ENCODE results near the gene PLA2G4D.
A peak's percentile ranks its signal among the peaks of the same experiment; 100 is the strongest.

The PLA2G4D gene

DNA sequence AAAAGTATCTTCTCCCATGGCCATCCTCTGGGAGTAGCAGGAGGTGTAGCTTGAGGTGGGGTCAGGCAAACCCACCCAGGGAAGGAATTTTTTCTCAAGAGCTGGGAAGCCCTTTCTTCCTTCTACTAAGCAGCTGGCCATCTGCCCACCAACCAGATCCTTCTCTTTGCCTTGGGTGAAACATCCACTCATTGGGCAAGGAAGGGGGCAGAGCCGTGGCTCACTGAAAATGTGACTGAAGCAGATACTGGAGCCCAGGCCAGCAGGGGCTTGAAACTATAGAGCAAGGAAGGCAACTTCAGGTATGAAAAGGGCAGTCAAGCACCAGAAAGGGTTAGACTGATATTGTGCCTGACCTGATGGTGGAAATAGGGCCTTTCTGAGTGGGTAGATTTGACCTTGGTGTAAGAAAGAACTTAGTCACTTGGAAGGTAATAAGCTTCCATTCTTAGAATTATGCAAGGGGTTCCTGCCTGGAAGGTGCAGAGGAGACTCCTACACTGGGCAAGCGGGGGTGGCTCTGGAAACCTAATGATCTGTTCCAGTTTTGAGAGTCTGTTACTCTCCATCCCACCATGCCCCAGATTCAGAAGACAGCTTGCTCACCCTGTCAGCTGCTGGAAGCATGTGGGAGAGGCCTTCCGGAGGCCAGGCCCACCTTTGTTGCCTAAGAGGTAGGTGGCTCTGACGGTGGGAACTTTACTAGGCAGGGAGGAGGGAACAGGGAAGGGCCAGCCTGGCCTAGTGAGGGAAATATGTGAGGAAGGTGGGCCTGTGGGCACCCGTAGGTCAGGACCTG lies 51.6 kb downstream of the PLA2G4D start:
- H3K4me1 Mint-ChIP-seq (ENCODE audit: low read depth in 2 of 2), result peaks cover 0 to 2% of the 10 kb centered on the region in 2 donors
- ATAC-seq (replicated peaks) (no peak), DNase-seq (no peak)
- no peaks in the 10 kb centered on the region for H3K36me3 Mint-ChIP-seq (ENCODE audit: insufficient read depth)
- peaks cover 24 to 50% of the 10 kb centered on the region in 2 donors for H3K27me3 Mint-ChIP-seq
- H3K9me3 Mint-ChIP-seq, result no peaks in the 10 kb centered on the region
- H3K27ac Mint-ChIP-seq, result no peak overlapping the region
- H3K4me3 Mint-ChIP-seq, result no peak overlapping the region

DNA sequence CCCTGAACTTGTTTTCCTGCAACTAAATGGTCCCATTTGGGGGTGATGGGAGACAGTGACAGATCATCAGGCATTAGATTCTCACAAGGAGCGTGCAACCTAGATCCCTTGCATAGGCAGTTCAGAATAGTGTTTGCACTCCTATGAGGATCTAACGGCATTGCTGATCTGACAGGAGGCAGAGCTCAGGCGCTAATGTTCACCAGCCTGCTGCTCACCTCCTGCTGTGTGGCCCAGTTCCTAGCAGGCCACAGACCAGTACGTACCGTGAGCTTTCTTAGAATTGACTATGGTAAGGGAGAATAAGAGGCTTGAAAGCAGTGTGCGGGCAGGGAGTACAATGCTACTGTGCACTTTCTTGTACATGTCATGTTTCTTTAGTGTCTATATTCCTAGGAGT lies 56.0 kb downstream of the PLA2G4D start:
- Mint-ChIP-seq H3K36me3 (ENCODE audit: insufficient read depth) (no peaks in the 10 kb centered on the region), H3K4me1 (ENCODE audit: low read depth in 2 of 2) (peaks cover 0 to 3% of the 10 kb centered on the region in 2 donors), H3K27me3 (peaks cover 6 to 17% of the 10 kb centered on the region in 2 donors), H3K4me3 (no peak overlapping the region), H3K9me3 (no peaks in the 10 kb centered on the region), H3K27ac (no peak overlapping the region)
- no peak for ATAC-seq (replicated peaks)
- DNase-seq, result no peak

DNA sequence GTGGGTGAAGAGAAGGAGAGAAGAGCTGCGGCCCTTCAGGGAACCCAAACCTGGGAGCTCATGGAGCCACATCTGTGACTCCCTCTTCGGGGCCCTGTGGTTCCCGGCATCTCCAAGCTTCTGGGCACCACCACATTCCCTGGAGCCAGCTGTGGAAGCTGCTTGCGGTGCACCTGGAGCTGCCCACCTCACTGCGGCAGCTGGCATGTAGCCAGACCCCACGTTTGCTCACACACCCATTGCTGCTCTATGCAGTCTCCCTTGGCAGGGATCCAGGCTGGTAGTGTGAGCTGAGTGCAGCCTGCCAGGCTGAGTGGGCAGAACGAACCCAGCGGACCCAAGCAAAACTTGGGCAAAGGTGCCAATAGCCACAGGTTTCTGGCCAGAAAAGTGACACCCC lies 56.7 kb downstream of the PLA2G4D start:
- H3K36me3 Mint-ChIP-seq (ENCODE audit: insufficient read depth), result no peaks in the 10 kb centered on the region
- H3K9me3 Mint-ChIP-seq, result no peaks in the 10 kb centered on the region
- H3K27ac Mint-ChIP-seq, result no peak overlapping the region
- no peak for DNase-seq
- H3K4me1 Mint-ChIP-seq (ENCODE audit: low read depth in 2 of 2), result peaks cover 0 to 3% of the 10 kb centered on the region in 2 donors
- peaks cover 10 to 23% of the 10 kb centered on the region in 2 donors for H3K27me3 Mint-ChIP-seq
- no peak overlapping the region for H3K4me3 Mint-ChIP-seq
- no peak for ATAC-seq (replicated peaks)

DNA sequence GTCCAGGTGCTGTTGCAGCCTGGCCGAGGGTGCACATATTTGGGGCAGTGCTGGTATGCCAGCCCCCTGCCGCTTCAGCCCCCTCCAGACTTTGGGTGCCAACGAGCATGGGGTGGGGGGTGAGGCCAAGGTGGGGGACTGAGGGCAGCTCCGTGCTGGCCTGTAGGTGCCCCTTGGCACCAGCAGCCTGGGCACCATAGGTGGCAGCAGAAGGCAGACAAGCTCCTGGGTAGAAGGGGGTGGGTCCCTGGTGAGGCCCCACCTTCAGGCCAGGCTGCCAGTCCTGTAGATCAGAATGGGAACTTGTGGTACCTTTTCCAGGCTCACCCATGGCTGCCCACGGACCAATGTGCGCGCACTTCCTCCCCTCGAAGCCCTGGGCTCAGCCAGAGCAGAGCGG lies 57.4 kb downstream of the PLA2G4D start:
- DNase-seq (no peak), ATAC-seq (replicated peaks) (no peak)
- no peak overlapping the region for H3K4me3 Mint-ChIP-seq
- H3K36me3 Mint-ChIP-seq (ENCODE audit: insufficient read depth), result no peaks in the 10 kb centered on the region
- H3K4me1 Mint-ChIP-seq (ENCODE audit: low read depth in 2 of 2), result peaks cover 0 to 3% of the 10 kb centered on the region in 2 donors
- H3K27ac Mint-ChIP-seq, result no peak overlapping the region
- H3K9me3 Mint-ChIP-seq, result no peaks in the 10 kb centered on the region
- peaks cover 12 to 30% of the 10 kb centered on the region in 2 donors for H3K27me3 Mint-ChIP-seq

GRCh38 chr15:42036112-42036905 lies 58.1 kb downstream of the PLA2G4D start:
- ATAC-seq (replicated peaks) (no peak), DNase-seq (no peak)
- H3K9me3 Mint-ChIP-seq, result no peaks in the 10 kb centered on the region
- no peak overlapping the region for H3K27ac Mint-ChIP-seq
- H3K4me3 Mint-ChIP-seq, result no peak overlapping the region
- no peaks in the 10 kb centered on the region for H3K36me3 Mint-ChIP-seq (ENCODE audit: insufficient read depth)
- peaks cover 0 to 3% of the 10 kb centered on the region in 2 donors for H3K4me1 Mint-ChIP-seq (ENCODE audit: low read depth in 2 of 2)
- H3K27me3 Mint-ChIP-seq, result peaks cover 7 to 31% of the 10 kb centered on the region in 2 donors

DNA sequence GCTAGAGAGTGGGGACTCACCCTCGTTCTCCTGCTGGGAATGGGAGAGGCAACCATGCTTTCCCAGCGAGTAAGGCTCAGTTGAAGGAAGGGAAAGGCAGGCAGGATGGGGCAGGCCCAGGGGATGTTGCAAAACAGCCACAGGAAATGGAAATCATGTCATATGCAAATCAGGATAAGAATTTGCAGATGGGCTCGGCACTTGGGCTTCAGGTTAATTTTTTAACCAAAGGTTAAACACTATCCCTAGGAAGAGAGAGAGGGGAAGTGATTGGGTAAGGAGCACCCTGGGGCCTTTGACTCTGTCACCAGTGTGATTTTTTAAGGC lies 59.0 kb downstream of the PLA2G4D start:
- ATAC-seq (replicated peaks), result no peak
- Mint-ChIP-seq H3K27me3 (peaks cover 6 to 29% of the 10 kb centered on the region in 2 donors), H3K4me3 (no peak overlapping the region), H3K9me3 (no peaks in the 10 kb centered on the region), H3K36me3 (ENCODE audit: insufficient read depth) (no peaks in the 10 kb centered on the region), H3K27ac (peak overlapping the region in 1 of 2 donors; percentile 30), H3K4me1 (ENCODE audit: low read depth in 2 of 2) (peaks cover 0 to 3% of the 10 kb centered on the region in 2 donors)
- DNase-seq, result no peak

DNA sequence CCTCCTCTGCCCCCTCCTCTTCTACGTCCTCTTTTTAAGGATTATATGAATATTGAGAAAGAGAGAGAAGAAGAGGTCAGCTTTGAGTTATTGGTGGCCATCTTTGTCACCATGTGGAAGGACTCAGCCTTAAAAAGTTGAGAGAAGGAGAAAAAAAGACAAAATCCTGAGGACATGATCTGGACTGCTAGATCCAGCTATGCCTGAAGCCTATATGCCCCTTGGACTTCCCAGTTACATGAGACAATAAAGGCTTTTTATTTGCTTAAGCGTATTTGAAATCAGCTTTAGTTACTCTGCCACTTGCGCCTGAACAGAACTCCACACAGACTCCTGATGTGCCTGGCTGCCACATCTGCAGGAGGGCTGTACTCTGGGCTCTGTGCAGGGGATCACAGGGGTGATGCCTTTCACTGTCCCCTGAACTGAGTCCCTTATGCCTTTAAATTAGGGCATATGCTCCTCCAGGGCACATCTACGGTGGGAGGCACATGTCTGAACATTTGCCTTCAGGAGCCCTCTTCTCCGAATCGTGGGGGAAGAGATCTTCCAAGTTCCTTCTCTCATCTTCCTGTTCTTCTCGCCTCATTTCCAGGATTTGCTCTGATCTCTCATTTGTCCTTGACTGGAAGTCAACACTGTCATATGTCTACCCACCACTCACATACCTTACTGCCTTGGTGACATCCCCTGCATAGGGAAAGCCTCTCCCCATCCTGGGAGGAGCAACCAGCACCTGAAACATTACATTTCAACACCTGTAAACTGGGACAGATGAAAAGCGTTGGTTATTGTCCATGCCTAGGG lies 59.5 kb downstream of the PLA2G4D start:
- H3K27ac Mint-ChIP-seq, result peak overlapping the region in 1 of 2 donors; percentile 30
- no peaks in the 10 kb centered on the region for H3K9me3 Mint-ChIP-seq
- no peaks in the 10 kb centered on the region for H3K36me3 Mint-ChIP-seq (ENCODE audit: insufficient read depth)
- H3K4me1 Mint-ChIP-seq (ENCODE audit: low read depth in 2 of 2), result peaks cover 0 to 3% of the 10 kb centered on the region in 2 donors
- H3K27me3 Mint-ChIP-seq, result peaks cover 6 to 29% of the 10 kb centered on the region in 2 donors
- ATAC-seq (replicated peaks), result no peak
- DNase-seq, result no peak
- no peak overlapping the region for H3K4me3 Mint-ChIP-seq

DNA sequence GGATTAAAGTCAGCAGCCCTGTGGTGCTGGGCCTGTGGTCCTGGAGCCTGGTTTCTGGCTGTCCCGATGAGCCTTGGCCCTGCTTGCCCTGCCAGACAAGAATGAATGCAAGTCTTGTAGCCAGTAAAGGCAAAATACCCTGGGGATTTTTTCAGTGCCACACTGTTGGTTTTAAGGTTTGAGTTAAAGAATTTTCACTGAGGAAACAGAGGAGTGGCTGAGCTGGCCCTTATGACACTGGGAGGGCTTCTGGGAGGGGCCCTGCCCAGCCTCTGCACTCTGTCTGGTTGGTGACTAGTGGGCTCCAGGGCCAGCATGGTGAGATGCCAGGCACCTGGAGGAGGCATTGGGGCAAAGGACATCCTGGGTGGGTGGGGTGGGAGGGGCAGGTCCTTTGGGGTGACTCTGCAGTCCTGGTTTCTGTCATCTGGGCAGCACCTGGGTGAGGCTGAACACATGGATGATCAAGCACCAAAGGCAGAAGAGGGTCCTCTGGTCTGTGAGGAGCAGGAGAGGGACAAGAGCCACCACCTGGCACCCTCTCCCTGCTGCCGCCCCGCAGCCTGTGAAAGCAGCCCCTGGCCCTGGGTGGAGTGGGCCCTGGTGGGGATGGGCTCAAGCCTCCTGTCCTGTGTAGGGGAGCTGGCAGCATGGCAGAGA lies 61.0 kb downstream of the PLA2G4D start:
- Mint-ChIP-seq H3K27me3 (peaks cover 6 to 24% of the 10 kb centered on the region in 2 donors), H3K9me3 (no peaks in the 10 kb centered on the region), H3K4me1 (ENCODE audit: low read depth in 2 of 2) (peaks cover 0 to 3% of the 10 kb centered on the region in 2 donors), H3K4me3 (no peak overlapping the region), H3K27ac (no peak overlapping the region), H3K36me3 (ENCODE audit: insufficient read depth) (no peaks in the 10 kb centered on the region)
- DNase-seq (no peak), ATAC-seq (replicated peaks) (no peak)

- H3K36me3 Mint-ChIP-seq (ENCODE audit: insufficient read depth), result no peaks in the 10 kb centered on the region
- H3K9me3 Mint-ChIP-seq, result no peaks in the 10 kb centered on the region
- peak overlapping the region in 1 of 2 donors; percentile 1 for H3K27ac Mint-ChIP-seq
- no peak overlapping the region for H3K4me3 Mint-ChIP-seq
- H3K4me1 Mint-ChIP-seq (ENCODE audit: low read depth in 2 of 2), result peaks cover 0 to 3% of the 10 kb centered on the region in 2 donors
- no peak for DNase-seq
- no peak for ATAC-seq (replicated peaks)
- peaks cover 10 to 26% of the 10 kb centered on the region in 2 donors for H3K27me3 Mint-ChIP-seq
Observed at GRCh38 chr15:42032376-42033213, 61.8 kb downstream of the PLA2G4D start.

GRCh38 chr15:42031198-42031915 lies 63.0 kb downstream of the PLA2G4D start:
- DNase-seq (no peak), ATAC-seq (replicated peaks) (no peak)
- Mint-ChIP-seq H3K9me3 (no peaks in the 10 kb centered on the region), H3K4me1 (ENCODE audit: low read depth in 2 of 2) (peaks cover 0 to 3% of the 10 kb centered on the region in 2 donors), H3K4me3 (no peak overlapping the region), H3K36me3 (ENCODE audit: insufficient read depth) (no peaks in the 10 kb centered on the region), H3K27ac (no peak overlapping the region), H3K27me3 (peaks cover 21 to 38% of the 10 kb centered on the region in 2 donors)

DNA sequence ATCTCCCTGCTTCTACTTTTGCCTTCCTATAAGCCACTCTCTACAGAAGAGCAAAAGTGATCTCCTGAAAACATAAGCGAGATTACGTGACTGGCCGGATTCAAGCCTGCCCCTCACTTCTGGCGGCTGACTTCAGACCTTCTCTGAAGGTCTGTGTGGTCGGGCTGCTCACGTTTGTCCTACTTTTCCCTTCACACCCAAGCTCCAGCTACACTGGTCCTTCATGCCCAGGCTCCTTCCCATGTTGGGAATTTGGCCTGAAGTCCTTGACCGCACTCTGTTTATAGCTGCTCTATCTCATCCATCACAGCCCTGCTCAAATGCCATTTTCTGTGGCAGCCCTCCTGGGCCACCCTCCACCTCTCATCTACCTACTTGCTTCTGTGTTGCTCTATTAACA lies 66.8 kb downstream of the PLA2G4D start:
- Mint-ChIP-seq H3K27ac (no peak overlapping the region), H3K4me3 (no peak overlapping the region), H3K9me3 (no peaks in the 10 kb centered on the region), H3K4me1 (ENCODE audit: low read depth in 2 of 2) (no peaks in the 10 kb centered on the region), H3K36me3 (ENCODE audit: insufficient read depth) (no peaks in the 10 kb centered on the region), H3K27me3 (peaks cover 20 to 35% of the 10 kb centered on the region in 2 donors)
- ATAC-seq (replicated peaks) (no peak), DNase-seq (no peak)

DNA sequence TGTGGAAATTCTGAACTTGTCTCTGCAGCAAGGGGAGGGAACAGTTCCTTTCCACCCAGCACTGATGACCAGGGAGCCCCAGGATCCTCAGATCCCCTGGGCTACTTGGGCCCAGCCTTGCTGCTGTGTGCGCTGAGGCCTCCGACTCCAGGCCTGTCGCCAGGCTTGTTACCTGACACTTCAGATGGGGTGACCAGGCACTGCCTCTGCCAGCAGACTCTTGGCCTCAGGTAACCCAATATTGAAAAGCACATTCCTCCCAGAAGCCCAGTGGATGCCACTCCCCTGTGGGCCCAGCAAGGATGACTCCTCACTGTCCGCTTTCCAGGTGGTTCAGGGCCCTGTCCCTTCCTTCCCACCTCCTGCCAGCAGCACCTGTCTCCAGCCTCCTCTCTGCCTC lies 70.1 kb downstream of the PLA2G4D start:
- Mint-ChIP-seq H3K4me1 (ENCODE audit: low read depth in 2 of 2) (no peaks in the 10 kb centered on the region), H3K9me3 (no peaks in the 10 kb centered on the region), H3K4me3 (no peak overlapping the region), H3K36me3 (ENCODE audit: insufficient read depth) (no peaks in the 10 kb centered on the region), H3K27me3 (peaks cover 19 to 29% of the 10 kb centered on the region in 2 donors), H3K27ac (no peak overlapping the region)
- no peak for ATAC-seq (replicated peaks)
- no peak for DNase-seq
